Astrocyte (in vitro differentiated cells and primary cell): ENCODE results near the gene GJD3. TPM values are rescaled to one million over a fixed set of nuclear protein-coding genes. Genes with fewer than 3 reads are reported as not detected.

Experiments
- DNase-seq: peaks from one replicate; pipeline ENCODE4 v3.0.0-alpha.2; 2010; ENCODE audit warnings: low read depth
- FAIRE-seq: peaks from 2 replicates; lab custom pipeline; 2011; peaks lifted over from hg19 to GRCh38; lab: Jason Lieb, UNC
- H2AFZ ChIP-seq: 2 replicates; pipeline ENCODE4 v1.6.0; 2012; ENCODE audit warnings: low read depth, low read length, inconsistent platforms
- H3K27ac ChIP-seq: 2 replicates; pipeline ENCODE4 v1.5.1; 2011; ENCODE audit warnings: low read depth, low read length, inconsistent platforms
- H3K27me3 ChIP-seq: 2 replicates; pipeline ENCODE4 v1.6.0; 2011; ENCODE audit warnings: low read length, inconsistent platforms; ENCODE audit not compliant: insufficient read depth
- H3K36me3 ChIP-seq: 2 replicates; pipeline ENCODE4 v1.5.1; 2011; ENCODE audit warnings: low read length, inconsistent platforms; ENCODE audit not compliant: insufficient read depth
- H3K4me1 ChIP-seq: 2 replicates; pipeline ENCODE4 v1.5.1; 2011; ENCODE audit warnings: low read length, inconsistent platforms; ENCODE audit not compliant: insufficient read depth
- H3K4me2 ChIP-seq: 2 replicates; pipeline ENCODE4 v1.6.0; 2012; ENCODE audit warnings: low read length, inconsistent platforms
- H3K4me3 ChIP-seq: 2 replicates; pipeline ENCODE4 v1.5.1; 2011; ENCODE audit warnings: low read depth, mild to moderate bottlenecking, low read length, inconsistent platforms; ENCODE audit not compliant: insufficient read depth
- H3K79me2 ChIP-seq: 2 replicates; pipeline ENCODE4 v1.6.0; 2012; ENCODE audit warnings: mild to moderate bottlenecking, low read length, inconsistent platforms; ENCODE audit not compliant: insufficient read depth
- H3K9ac ChIP-seq: 2 replicates; pipeline ENCODE4 v1.6.0; 2012; ENCODE audit warnings: mild to moderate bottlenecking, low read length, inconsistent platforms
- H3K9me3 ChIP-seq: 2 replicates; pipeline ENCODE4 v1.5.1; 2012; ENCODE audit warnings: low read depth, mild to moderate bottlenecking, low read length, inconsistent platforms; ENCODE audit not compliant: insufficient read depth
- H4K20me1 ChIP-seq: 2 replicates; pipeline ENCODE4 v1.6.0; 2012; ENCODE audit warnings: low read length, inconsistent platforms; ENCODE audit not compliant: insufficient read depth
- H3K27ac Mint-ChIP-seq: one replicate; pipeline ENCODE4 v1.8.0; 2021; ENCODE audit warnings: mild to moderate bottlenecking, mixed read lengths; ENCODE audit not compliant: unreplicated experiment
- H3K27me3 Mint-ChIP-seq: one replicate; pipeline ENCODE4 v1.8.0; 2021; ENCODE audit warnings: low read depth, mixed read lengths; ENCODE audit not compliant: unreplicated experiment
- H3K36me3 Mint-ChIP-seq: one replicate; pipeline ENCODE4 v1.8.0; 2021; ENCODE audit warnings: low read depth, mixed read lengths; ENCODE audit not compliant: unreplicated experiment
- H3K4me1 Mint-ChIP-seq: one replicate; pipeline ENCODE4 v1.8.0; 2021; ENCODE audit warnings: low read depth, mixed read lengths; ENCODE audit not compliant: unreplicated experiment
- H3K4me3 Mint-ChIP-seq: one replicate; pipeline ENCODE4 v1.8.0; 2021; ENCODE audit warnings: mild to moderate bottlenecking, moderate library complexity, mixed read lengths; ENCODE audit not compliant: unreplicated experiment
- H3K9me3 Mint-ChIP-seq: one replicate; pipeline ENCODE4 v1.8.0; 2021; ENCODE audit warnings: mild to moderate bottlenecking, mixed read lengths; ENCODE audit not compliant: unreplicated experiment
- EZH2 ChIP-seq: IDR thresholded peaks from 2 replicates; pipeline ENCODE4 v1.6.1; 2012; ENCODE audit warnings: mild to moderate bottlenecking, low read length, inconsistent platforms; ENCODE audit not compliant: insufficient read depth
- total RNA-seq: library from RNA; stranded (reverse); gene quantifications from 2 replicates; pipeline ENCODE4 v1.2.1, GENCODE V29; 2021
- TF ChIP-seq, protein P1 (sequence below): IDR thresholded peaks from 2 replicates; pipeline ENCODE4 v1.5.1; 2011; ENCODE audit warnings: low read depth, mild to moderate bottlenecking, inconsistent platforms, low read length, moderate library complexity; ENCODE audit not compliant: insufficient read depth

GJD3 gene
- total RNA-seq, 1 donor from 2014 or later, result 0.43 TPM

DNA sequence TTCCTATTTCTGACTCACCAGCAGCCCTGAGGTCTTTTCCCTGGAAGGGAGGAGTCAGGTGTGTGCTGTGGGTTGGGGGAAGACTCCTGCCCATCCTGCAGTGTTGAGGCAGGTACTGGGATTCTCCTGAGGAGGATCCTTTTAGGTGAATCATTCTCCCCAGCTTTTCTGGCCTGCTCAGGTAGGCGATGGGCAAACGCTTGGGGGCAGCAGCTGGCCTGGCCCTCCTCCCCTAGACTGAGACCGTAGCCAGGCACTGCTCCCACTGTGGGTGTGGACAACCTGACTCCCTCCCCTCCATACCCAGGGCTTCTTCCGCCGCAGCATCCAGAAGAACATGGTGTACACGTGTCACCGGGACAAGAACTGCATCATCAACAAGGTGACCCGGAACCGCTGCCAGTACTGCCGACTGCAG lies 15.1 kb downstream of the GJD3 start:
- H3K9me3 Mint-ChIP-seq, result no peaks in the 10 kb centered on the region
- no peaks in the 10 kb centered on the region for H3K27me3 Mint-ChIP-seq
- Histone ChIP-seq H3K79me2 (peaks cover 63% of the 10 kb centered on the region), H4K20me1 (peaks cover 74% of the 10 kb centered on the region), H3K4me3 (no peak overlapping the region), H3K9me3 (no peaks in the 10 kb centered on the region), H3K27me3 (no peaks in the 10 kb centered on the region), H3K27ac (no peak overlapping the region), H3K4me2 (peak overlapping the region; percentile 44), H3K4me1 (peaks cover 59% of the 10 kb centered on the region), H3K36me3 (peaks cover 25% of the 10 kb centered on the region), H3K9ac (no peak overlapping the region), H2AFZ (no peak overlapping the region)
- DNase-seq (no peak), FAIRE-seq (no peak)
- no peak overlapping the region for H3K27ac Mint-ChIP-seq
- H3K36me3 Mint-ChIP-seq, result peaks cover 13% of the 10 kb centered on the region
- TF ChIP-seq, protein P1, sequence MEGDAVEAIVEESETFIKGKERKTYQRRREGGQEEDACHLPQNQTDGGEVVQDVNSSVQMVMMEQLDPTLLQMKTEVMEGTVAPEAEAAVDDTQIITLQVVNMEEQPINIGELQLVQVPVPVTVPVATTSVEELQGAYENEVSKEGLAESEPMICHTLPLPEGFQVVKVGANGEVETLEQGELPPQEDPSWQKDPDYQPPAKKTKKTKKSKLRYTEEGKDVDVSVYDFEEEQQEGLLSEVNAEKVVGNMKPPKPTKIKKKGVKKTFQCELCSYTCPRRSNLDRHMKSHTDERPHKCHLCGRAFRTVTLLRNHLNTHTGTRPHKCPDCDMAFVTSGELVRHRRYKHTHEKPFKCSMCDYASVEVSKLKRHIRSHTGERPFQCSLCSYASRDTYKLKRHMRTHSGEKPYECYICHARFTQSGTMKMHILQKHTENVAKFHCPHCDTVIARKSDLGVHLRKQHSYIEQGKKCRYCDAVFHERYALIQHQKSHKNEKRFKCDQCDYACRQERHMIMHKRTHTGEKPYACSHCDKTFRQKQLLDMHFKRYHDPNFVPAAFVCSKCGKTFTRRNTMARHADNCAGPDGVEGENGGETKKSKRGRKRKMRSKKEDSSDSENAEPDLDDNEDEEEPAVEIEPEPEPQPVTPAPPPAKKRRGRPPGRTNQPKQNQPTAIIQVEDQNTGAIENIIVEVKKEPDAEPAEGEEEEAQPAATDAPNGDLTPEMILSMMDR, result no peak
- no peak for TF ChIP-seq EZH2
- peaks cover 51% of the 10 kb centered on the region for H3K4me1 Mint-ChIP-seq
- peak overlapping the region; percentile 57 for H3K4me3 Mint-ChIP-seq

DNA sequence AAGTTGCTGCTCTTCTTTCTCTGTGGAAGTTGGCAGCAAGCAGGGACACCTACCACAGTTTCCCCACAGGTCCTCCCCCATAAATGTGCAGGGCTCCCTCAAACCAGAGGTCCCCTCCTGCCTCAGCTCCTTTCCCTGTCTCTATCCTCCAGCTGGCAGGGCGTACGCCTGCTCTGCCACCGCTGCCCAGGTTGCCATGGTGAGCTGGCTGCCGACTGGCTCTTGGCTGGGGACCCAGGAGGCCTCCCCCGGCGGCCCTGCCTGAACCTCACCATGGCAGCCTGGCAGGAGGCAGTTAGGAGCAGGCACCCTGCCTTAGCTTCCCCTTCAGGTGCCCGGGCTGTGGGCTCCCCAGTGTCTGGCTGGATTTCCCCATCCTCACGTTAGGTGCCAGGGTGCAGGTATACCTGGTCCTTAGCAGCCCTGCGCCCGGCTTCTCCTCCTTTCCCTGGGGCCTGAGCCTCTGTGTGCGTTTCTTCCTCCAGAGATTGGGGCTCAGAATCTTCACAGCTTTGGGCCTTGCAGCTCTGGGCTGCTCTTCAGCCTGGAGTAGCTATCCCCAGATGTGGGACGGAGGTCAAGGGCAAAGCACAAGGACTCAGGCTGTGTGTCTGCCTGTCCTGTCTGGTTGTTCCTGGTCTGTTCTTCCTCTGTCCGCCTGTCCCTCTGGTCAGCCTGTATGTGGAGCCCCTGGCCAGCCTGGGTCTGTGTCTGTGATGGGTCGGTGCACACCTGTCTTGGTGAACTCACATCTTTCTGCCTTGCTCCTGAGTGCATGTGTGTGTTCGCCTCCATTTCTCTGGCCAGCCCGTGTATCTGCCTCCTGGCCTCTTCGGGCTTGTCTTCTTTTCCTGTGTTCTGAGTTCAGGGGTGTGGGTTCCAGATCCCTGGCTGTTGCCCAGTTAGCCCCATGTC lies 15.7 kb downstream of the GJD3 start:
- H3K4me1 ChIP-seq, result peaks cover 66% of the 10 kb centered on the region
- H4K20me1 ChIP-seq, result peaks cover 74% of the 10 kb centered on the region
- no peak for TF ChIP-seq EZH2
- TF ChIP-seq, protein P1, result no peak
- no peak for FAIRE-seq
- no peak overlapping the region for H3K4me3 ChIP-seq
- H2AFZ ChIP-seq, result no peak overlapping the region
- no peak overlapping the region for H3K9ac ChIP-seq
- H3K79me2 ChIP-seq, result peaks cover 69% of the 10 kb centered on the region
- H3K27ac ChIP-seq, result no peak overlapping the region
- no peaks in the 10 kb centered on the region for H3K9me3 Mint-ChIP-seq
- peaks cover 56% of the 10 kb centered on the region for H3K4me1 Mint-ChIP-seq
- H3K27me3 Mint-ChIP-seq, result no peaks in the 10 kb centered on the region
- no peaks in the 10 kb centered on the region for H3K27me3 ChIP-seq
- H3K27ac Mint-ChIP-seq, result peak overlapping the region; percentile 59
- no peak for DNase-seq
- peak overlapping the region; percentile 62 for H3K4me2 ChIP-seq
- H3K36me3 Mint-ChIP-seq, result peaks cover 13% of the 10 kb centered on the region
- peaks cover 22% of the 10 kb centered on the region for H3K36me3 ChIP-seq
- H3K4me3 Mint-ChIP-seq, result peak overlapping the region; percentile 57
- H3K9me3 ChIP-seq, result no peaks in the 10 kb centered on the region

DNA sequence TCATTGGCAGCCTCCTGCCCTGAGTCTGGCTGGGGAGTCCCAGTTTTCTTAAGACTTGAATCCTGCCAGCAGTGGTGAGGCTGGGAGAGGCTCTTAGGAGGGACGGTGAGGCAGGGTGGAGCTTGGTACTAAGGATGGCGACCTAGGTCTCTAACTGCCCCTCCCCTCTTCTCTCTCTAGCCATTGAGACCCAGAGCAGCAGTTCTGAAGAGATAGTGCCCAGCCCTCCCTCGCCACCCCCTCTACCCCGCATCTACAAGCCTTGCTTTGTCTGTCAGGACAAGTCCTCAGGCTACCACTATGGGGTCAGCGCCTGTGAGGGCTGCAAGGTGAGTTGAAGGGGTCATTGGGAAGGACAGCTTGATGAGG lies 16.4 kb downstream of the GJD3 start:
- Mint-ChIP-seq H3K4me1 (peaks cover 56% of the 10 kb centered on the region), H3K27me3 (no peaks in the 10 kb centered on the region), H3K4me3 (peak overlapping the region; percentile 27), H3K36me3 (peaks cover 13% of the 10 kb centered on the region), H3K9me3 (no peaks in the 10 kb centered on the region), H3K27ac (peak overlapping the region; percentile 72)
- Histone ChIP-seq H3K9ac (no peak overlapping the region), H2AFZ (no peak overlapping the region), H4K20me1 (peaks cover 78% of the 10 kb centered on the region), H3K9me3 (no peaks in the 10 kb centered on the region), H3K4me2 (peak overlapping the region; percentile 62), H3K4me1 (peaks cover 73% of the 10 kb centered on the region), H3K27ac (no peak overlapping the region), H3K27me3 (no peaks in the 10 kb centered on the region), H3K36me3 (peaks cover 21% of the 10 kb centered on the region), H3K79me2 (peaks cover 76% of the 10 kb centered on the region), H3K4me3 (no peak overlapping the region)
- no peak for TF ChIP-seq EZH2
- TF ChIP-seq, protein P1, result no peak
- no peak for FAIRE-seq
- DNase-seq, result no peak
